OCI-LY1 (cell line): Measurements from ENCODE around the gene TIPRL.

ENCODE experiments used
- CTCF ChIP-seq: fragments of 200-600 bp; sonication (generic), shearing (Covaris generic); IDR thresholded peaks from 2 replicates; pipeline ENCODE4 v1.5.1; 2017; ENCODE audit warnings: mild to moderate bottlenecking, antibody characterized with exemption, low read length, moderate library complexity, mixed read lengths
- EZH2 ChIP-seq: fragments of 200-600 bp; sonication (generic), shearing (Covaris generic); IDR thresholded peaks from 2 replicates; pipeline ENCODE4 v1.8.0; 2017; ENCODE audit warnings: borderline replicate concordance, mixed run types, mild to moderate bottlenecking, antibody characterized with exemption, low read length, moderate library complexity, mixed read lengths

- TF ChIP-seq CTCF: no peak
- TF ChIP-seq EZH2: no peak
These were observed 530 bp upstream of the TIPRL start for GRCh38 chr1:168178227-168178637.
